OCI-LY7 (cell line): ENCODE data around the gene DIP2C. TPM values are rescaled to one million over a fixed set of nuclear protein-coding genes. Genes with fewer than 3 reads are reported as not detected.

ENCODE experiments used
- BruUV-seq: library from RNA; stranded (reverse); fragments of 400-500 nt; replicated peaks from 2 replicates; lab custom pipeline; 2021; lab: Mats Ljungman, UMichigan
- CTCF ChIA-PET: fragments of 300-600 bp; sonication (Branson Sonifier 250); formaldehyde crosslinking; loops from one replicate; lab custom pipeline; 2022; ENCODE audit warnings: antibody characterized with exemption; ENCODE audit not compliant: unreplicated experiment; lab: Charles Lee
- POLR2A ChIA-PET: fragments of 300-600 bp; sonication (Branson Sonifier 250); formaldehyde crosslinking; loops from one replicate; lab custom pipeline; 2022; ENCODE audit warnings: antibody characterized with exemption; lab: Charles Lee
- DNase-seq: peaks from one replicate; pipeline ENCODE4 v3.0.0-alpha.2; 2015; ENCODE audit warnings: low spot score
- H2AFZ ChIP-seq: fragments of 200-600 bp; sonication (generic), shearing (Covaris generic); 2 replicates; pipeline ENCODE4 v1.6.1; 2014; ENCODE audit warnings: mild to moderate bottlenecking, antibody characterized with exemption, low read length, moderate library complexity
- H3K27ac ChIP-seq: fragments of 200-600 bp; sonication (generic); 2 replicates; pipeline ENCODE4 v1.5.1; 2014; ENCODE audit warnings: mixed run types, low read depth, mild to moderate bottlenecking, moderate library complexity, low read length, inconsistent platforms; ENCODE audit not compliant: poor library complexity, severe bottlenecking
- H3K36me3 ChIP-seq: fragments of 200-600 bp; sonication (generic); 2 replicates; pipeline ENCODE4 v1.6.1; 2014; ENCODE audit warnings: mild to moderate bottlenecking, antibody characterized with exemption, low read length, moderate library complexity, mixed read lengths; ENCODE audit not compliant: insufficient read depth
- H3K4me1 ChIP-seq: fragments of 200-600 bp; sonication (generic); 2 replicates; pipeline ENCODE4 v1.5.1; 2014; ENCODE audit warnings: mild to moderate bottlenecking, low read length; ENCODE audit not compliant: insufficient read depth, poor library complexity, severe bottlenecking
- H3K4me2 ChIP-seq: fragments of 200-600 bp; sonication (generic); 2 replicates; pipeline ENCODE4 v1.6.1; 2014; ENCODE audit warnings: mild to moderate bottlenecking, low read length
- H3K4me3 ChIP-seq: fragments of 200-600 bp; sonication (generic); 2 replicates; pipeline ENCODE4 v1.5.1; 2014; ENCODE audit warnings: mild to moderate bottlenecking, low read depth, low read length; ENCODE audit not compliant: poor library complexity, severe bottlenecking
- H3K79me2 ChIP-seq: fragments of 200-600 bp; sonication (generic); 2 replicates; pipeline ENCODE4 v1.6.1; 2016; ENCODE audit warnings: low read depth, mild to moderate bottlenecking, low read length, moderate library complexity, mixed read lengths; ENCODE audit not compliant: insufficient read depth
- H3K9me2 ChIP-seq: fragments of 200-600 bp; sonication (generic); 2 replicates; pipeline ENCODE4 v1.6.1; 2016; ENCODE audit warnings: mild to moderate bottlenecking, low read length, mixed read lengths; ENCODE audit not compliant: insufficient read depth
- H3K9me3 ChIP-seq: fragments of 200-600 bp; sonication (generic); 2 replicates; pipeline ENCODE4 v1.6.1; 2014; ENCODE audit warnings: mild to moderate bottlenecking, mixed run types, low read length, mixed read lengths
- H4K20me1 ChIP-seq: fragments of 200-600 bp; sonication (generic); 2 replicates; pipeline ENCODE4 v1.6.1; 2014; ENCODE audit warnings: mild to moderate bottlenecking, antibody characterized with exemption, low read length, moderate library complexity, mixed read lengths; ENCODE audit not compliant: insufficient read depth
- EZH2phosphoT487 ChIP-seq: fragments of 200-600 bp; sonication (generic); IDR thresholded peaks from 2 replicates; pipeline ENCODE4 v1.6.1; 2018; ENCODE audit warnings: low read depth, borderline replicate concordance, mild to moderate bottlenecking, mixed run types, antibody characterized with exemption, low read length, moderate library complexity, mixed read lengths
- intact Hi-C: fragments of 100-400 bp; cut with micrococcal nuclease; formaldehyde crosslinking; loops from one replicate; pipeline ENCODE4 v1.10.0; 2022; ENCODE audit not compliant: unreplicated experiment
- total RNA-seq, 2 experiments: library from RNA; depleted of rRNA in 1 of 2; stranded (reverse); fragments of >200 nt in 1 of 2; shearing (Covaris generic) in 1 of 2; gene quantifications; 2 replicates each; pipeline ENCODE4 v1.2.3, GENCODE V29; 2014 to 2022
- TF ChIP-seq, protein P1 (sequence below): fragments of 200-600 bp; sonication (generic); conservative IDR thresholded peaks from 2 replicates; pipeline ENCODE4 v1.5.1; 2014; ENCODE audit warnings: mild to moderate bottlenecking, antibody characterized with exemption, low read length, moderate library complexity, mixed read lengths

DIP2C gene
- total RNA-seq, 2 experiments from 2014 or later, result 10.9 to 29.5 TPM

GRCh38 chr10:712575-712974 is 23.1 kb upstream of the DIP2C start:
- no peak for DNase-seq
- intact Hi-C loops, result no loop called here
- no TSS peak for BruUV-seq
- no peaks in the 10 kb centered on the region for H3K4me1 ChIP-seq
- H3K9me2 ChIP-seq, result no peaks in the 10 kb centered on the region
- no peaks in the 10 kb centered on the region for H4K20me1 ChIP-seq
- TF ChIP-seq EZH2phosphoT487, result no peak
- TF ChIP-seq, protein P1, sequence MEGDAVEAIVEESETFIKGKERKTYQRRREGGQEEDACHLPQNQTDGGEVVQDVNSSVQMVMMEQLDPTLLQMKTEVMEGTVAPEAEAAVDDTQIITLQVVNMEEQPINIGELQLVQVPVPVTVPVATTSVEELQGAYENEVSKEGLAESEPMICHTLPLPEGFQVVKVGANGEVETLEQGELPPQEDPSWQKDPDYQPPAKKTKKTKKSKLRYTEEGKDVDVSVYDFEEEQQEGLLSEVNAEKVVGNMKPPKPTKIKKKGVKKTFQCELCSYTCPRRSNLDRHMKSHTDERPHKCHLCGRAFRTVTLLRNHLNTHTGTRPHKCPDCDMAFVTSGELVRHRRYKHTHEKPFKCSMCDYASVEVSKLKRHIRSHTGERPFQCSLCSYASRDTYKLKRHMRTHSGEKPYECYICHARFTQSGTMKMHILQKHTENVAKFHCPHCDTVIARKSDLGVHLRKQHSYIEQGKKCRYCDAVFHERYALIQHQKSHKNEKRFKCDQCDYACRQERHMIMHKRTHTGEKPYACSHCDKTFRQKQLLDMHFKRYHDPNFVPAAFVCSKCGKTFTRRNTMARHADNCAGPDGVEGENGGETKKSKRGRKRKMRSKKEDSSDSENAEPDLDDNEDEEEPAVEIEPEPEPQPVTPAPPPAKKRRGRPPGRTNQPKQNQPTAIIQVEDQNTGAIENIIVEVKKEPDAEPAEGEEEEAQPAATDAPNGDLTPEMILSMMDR, result no peak
- no peak overlapping the region for H3K4me2 ChIP-seq
- H2AFZ ChIP-seq, result no peak overlapping the region
- peaks cover 5% of the 10 kb centered on the region; the same call in 1 of the 2 replicates for H3K9me3 ChIP-seq
- H3K79me2 ChIP-seq, result no peaks in the 10 kb centered on the region
- ChIA-PET POLR2A (no interaction called here), CTCF (no interaction called here)
- H3K4me3 ChIP-seq, result no peak overlapping the region
- no peak overlapping the region for H3K27ac ChIP-seq
- H3K36me3 ChIP-seq, result no peaks in the 10 kb centered on the region

- Histone ChIP-seq H2AFZ (no peak overlapping the region), H3K4me3 (no peak overlapping the region), H4K20me1 (no peaks in the 10 kb centered on the region), H3K27ac (no peak overlapping the region), H3K79me2 (no peaks in the 10 kb centered on the region), H3K9me3 (peaks cover 5% of the 10 kb centered on the region; the same call in 1 of the 2 replicates), H3K4me1 (no peaks in the 10 kb centered on the region), H3K36me3 (no peaks in the 10 kb centered on the region), H3K4me2 (no peak overlapping the region), H3K9me2 (no peaks in the 10 kb centered on the region)
- TF ChIP-seq, protein P1, result no peak
- TF ChIP-seq EZH2phosphoT487, result no peak
- intact Hi-C loops, result no loop called here
- DNase-seq, result no peak
- BruUV-seq, result no TSS peak
- ChIA-PET CTCF (no interaction called here), POLR2A (no interaction called here)
Observed at GRCh38 chr10:712089-712488, 22.6 kb upstream of the DIP2C start.

DNA sequence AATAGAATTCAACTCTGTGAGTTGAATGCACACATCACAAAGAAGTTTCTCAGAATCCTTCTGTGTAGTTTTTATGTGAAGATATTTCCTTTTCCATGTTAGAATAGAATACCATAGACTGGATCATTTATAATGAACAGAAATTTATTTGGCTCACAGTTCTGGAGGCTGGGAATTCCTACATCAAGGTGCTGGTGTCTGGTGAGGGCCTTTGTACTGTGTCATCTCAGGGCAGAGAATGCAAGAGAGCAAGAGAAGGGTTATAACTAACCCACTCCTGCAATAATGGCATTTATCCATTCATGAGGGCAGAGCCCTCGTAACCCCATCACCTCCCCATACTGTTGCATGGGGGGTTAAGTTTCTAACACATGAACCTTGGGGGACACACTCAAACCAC is 18.4 kb upstream of the DIP2C start:
- intact Hi-C loops, result no loop called here
- POLR2A ChIA-PET, result no interaction called here
- TF ChIP-seq, protein P1, result no peak
- TF ChIP-seq EZH2phosphoT487, result no peak
- no peaks in the 10 kb centered on the region for H3K79me2 ChIP-seq
- no peak overlapping the region for H2AFZ ChIP-seq
- CTCF ChIA-PET, result no interaction called here
- H3K9me2 ChIP-seq, result no peaks in the 10 kb centered on the region
- no peak overlapping the region for H3K4me3 ChIP-seq
- no peaks in the 10 kb centered on the region for H4K20me1 ChIP-seq
- no peaks in the 10 kb centered on the region for H3K4me1 ChIP-seq
- no TSS peak for BruUV-seq
- no peak for DNase-seq
- no peaks in the 10 kb centered on the region for H3K36me3 ChIP-seq
- no peak overlapping the region for H3K4me2 ChIP-seq
- no peak overlapping the region for H3K27ac ChIP-seq
- no peaks in the 10 kb centered on the region for H3K9me3 ChIP-seq
